HCT116 (cell line): ENCODE results near the gene CARMIL1. TPM values are rescaled to one million over a fixed set of nuclear protein-coding genes. Genes with fewer than 3 reads are reported as not detected.
"Not testable (repeated sequence)": the region's sequence is repeated elsewhere in the genome, so short reads cannot be mapped to it uniquely, and the experiment has no call there.

Experiments used
- ATAC-seq: fragments of 200-7000 bp; cut with Tn5 transposase; 2 replicates; pipeline ENCODE4 v1.9.1; 2020; ENCODE audit warnings: mild to moderate bottlenecking, moderate library complexity
- BruUV-seq: library from RNA; stranded (reverse); fragments of 400-500 nt; replicated peaks from 2 replicates; lab custom pipeline; 2021; lab: Mats Ljungman, UMichigan
- CTCF ChIA-PET: fragments of 300-600 bp; sonication (Branson Sonifier 250); formaldehyde crosslinking; loops from one replicate; lab custom pipeline; 2021; ENCODE audit warnings: antibody characterized with exemption; lab: Charles Lee
- POLR2A ChIA-PET: fragments of 300-600, 350-600 bp; sonication (Branson Sonifier 250); formaldehyde crosslinking; loops from one replicate; lab custom pipeline; 2021; ENCODE audit warnings: antibody characterized with exemption; lab: Charles Lee
- RAD21 ChIA-PET, 2 experiments: fragments of 300-600 bp; sonication (Branson Sonifier 250); formaldehyde crosslinking; loops; one replicate each; lab custom pipeline; 2023; ENCODE audit warnings: low total read pairs in 2 of 2; ENCODE audit not compliant: uncharacterized antibody in 2 of 2, unreplicated experiment in 2 of 2, low non-redundant PET in 1 of 2; lab: Charles Lee
- DNase-seq: peaks from one replicate; pipeline ENCODE4 v3.0.0-alpha.2; 2010; ENCODE audit warnings: low read depth, low spot score
- H2AFZ ChIP-seq: fragments of 200-600 bp; shearing (Covaris generic), sonication (generic); 2 replicates; pipeline ENCODE4 v1.6.1; 2017; ENCODE audit warnings: low read depth, mixed run types, mixed read lengths, antibody characterized with exemption, low read length; ENCODE audit not compliant: poor library complexity, severe bottlenecking
- H3K27ac ChIP-seq: 2 replicates; pipeline ENCODE4 v1.5.1; 2012; ENCODE audit warnings: low read depth, low read length
- H3K27me3 ChIP-seq: fragments of 200-600 bp; sonication (generic); 2 replicates; pipeline ENCODE4 v1.6.1; 2016; ENCODE audit warnings: mixed run types, low read length, mixed read lengths; ENCODE audit not compliant: insufficient read depth
- H3K36me3 ChIP-seq, 2 experiments: fragments of 200-500 bp in 1 of 2; fragments of 200-600 bp in 1 of 2; sonication (Bioruptor generic) in 1 of 2; sonication (generic) in 1 of 2; 2 replicates each; pipeline versions ENCODE4 v1.5.1 to v1.6.1; 2014 to 2016; ENCODE audit warnings: low read length in 2 of 2, inconsistent platforms in 1 of 2, mixed read lengths in 1 of 2, mixed run types in 1 of 2; ENCODE audit not compliant: insufficient read depth in 2 of 2, control insufficient read depth in 1 of 2
- H3K4me1 ChIP-seq, 2 experiments: fragments of 200-600 bp in 1 of 2; sonication (generic) in 1 of 2; 2 replicates each; pipeline versions ENCODE4 v1.5.1 to v1.6.1; 2012 to 2017; ENCODE audit warnings: low read length in 2 of 2, inconsistent platforms in 1 of 2, mild to moderate bottlenecking in 1 of 2, mixed read lengths in 1 of 2, mixed run types in 1 of 2, moderate library complexity in 1 of 2; ENCODE audit not compliant: insufficient read depth in 2 of 2, control insufficient read depth in 1 of 2
- H3K4me2 ChIP-seq: fragments of 200-600 bp; sonication (generic); 2 replicates; pipeline ENCODE4 v1.6.1; 2017; ENCODE audit warnings: mixed run types, low read length, mixed read lengths
- H3K4me3 ChIP-seq, 2 experiments: fragments of 200-600 bp in 1 of 2; sonication (generic) in 1 of 2; replicated peaks in 1 of 2; 2 replicates each; pipeline ENCODE4 v1.5.1; 2011 to 2016; ENCODE audit warnings: low read length in 2 of 2, control low read depth in 1 of 2, low read depth in 1 of 2, mild to moderate bottlenecking in 1 of 2, mixed read lengths in 1 of 2, mixed run types in 1 of 2
- H3K79me2 ChIP-seq: fragments of 200-600 bp; sonication (generic); 2 replicates; pipeline ENCODE4 v1.6.1; 2017; ENCODE audit warnings: mild to moderate bottlenecking, mixed run types, low read length, moderate library complexity, mixed read lengths; ENCODE audit not compliant: insufficient read depth
- H3K9ac ChIP-seq: fragments of 200-600 bp; sonication (generic); 2 replicates; pipeline ENCODE4 v1.6.1; 2016; ENCODE audit warnings: low read length, mixed read lengths
- H3K9me2 ChIP-seq: fragments of 200-600 bp; sonication (generic), shearing (Covaris generic); 2 replicates; pipeline ENCODE4 v1.6.1; 2017; ENCODE audit warnings: mixed run types, mild to moderate bottlenecking, moderate library complexity; ENCODE audit not compliant: insufficient read depth
- H3K9me3 ChIP-seq, 2 experiments: fragments of 200-500 bp in 1 of 2; fragments of 200-600 bp in 1 of 2; sonication (Bioruptor generic) in 1 of 2; sonication (generic) in 1 of 2; 2 replicates each; pipeline ENCODE4 v1.6.1; 2014 to 2017; ENCODE audit warnings: low read length in 2 of 2, mixed read lengths in 2 of 2, inconsistent platforms in 1 of 2, low read depth in 1 of 2, mild to moderate bottlenecking in 1 of 2, mixed run types in 1 of 2, moderate library complexity in 1 of 2; ENCODE audit not compliant: control insufficient read depth in 1 of 2, insufficient read depth in 1 of 2
- H4K20me1 ChIP-seq: fragments of 200-600 bp; sonication (generic), shearing (Covaris generic); 2 replicates; pipeline ENCODE4 v1.6.1; 2017; ENCODE audit warnings: mixed run types, mild to moderate bottlenecking, moderate library complexity; ENCODE audit not compliant: insufficient read depth
- ATF3 ChIP-seq: IDR thresholded peaks from 2 replicates; pipeline ENCODE4 v1.6.1; 2012
- CBX3 ChIP-seq: IDR thresholded peaks from 2 replicates; pipeline ENCODE4 v1.6.1; 2012; ENCODE audit warnings: low read depth
- CEBPB ChIP-seq: IDR thresholded peaks from 2 replicates; pipeline ENCODE4 v1.6.1; 2012; ENCODE audit warnings: low read depth
- EGR1 ChIP-seq: IDR thresholded peaks from 2 replicates; pipeline ENCODE4 v1.6.1; 2012; ENCODE audit warnings: low read depth
- EZH2phosphoT487 ChIP-seq: fragments of 200-600 bp; IDR thresholded peaks from 2 replicates; pipeline ENCODE4 v1.6.1; 2018; ENCODE audit warnings: antibody characterized with exemption, borderline replicate concordance
- FOSL1 ChIP-seq: IDR thresholded peaks from 2 replicates; pipeline ENCODE4 v1.6.1; 2012; ENCODE audit warnings: low read depth
- JUND ChIP-seq: IDR thresholded peaks from 2 replicates; pipeline ENCODE4 v1.6.1; 2012
- POLR2A ChIP-seq: IDR thresholded peaks from 2 replicates; pipeline ENCODE4 v1.7.0; 2011; ENCODE audit warnings: borderline replicate concordance; ENCODE audit not compliant: insufficient read depth, insufficient read length; ENCODE audit errors: extremely low read depth
- POLR2AphosphoS5 ChIP-seq: IDR thresholded peaks from 2 replicates; pipeline ENCODE4 v1.6.1; 2011; ENCODE audit warnings: mild to moderate bottlenecking, low read depth, low read length, moderate library complexity
- RAD21 ChIP-seq: IDR thresholded peaks from 2 replicates; pipeline ENCODE4 v1.6.1; 2012; ENCODE audit warnings: low read depth, mild to moderate bottlenecking
- SIN3A ChIP-seq: IDR thresholded peaks from 2 replicates; pipeline ENCODE4 v1.6.1; 2012; ENCODE audit warnings: low read depth
- SP1 ChIP-seq: IDR thresholded peaks from 2 replicates; pipeline ENCODE4 v1.6.1; 2012; ENCODE audit warnings: low read depth
- SRF ChIP-seq: IDR thresholded peaks from 2 replicates; pipeline ENCODE4 v1.6.1; 2012; ENCODE audit warnings: low read depth
- TCF7L2 ChIP-seq: IDR thresholded peaks from 2 replicates; pipeline ENCODE4 v1.7.0; 2011; ENCODE audit warnings: borderline replicate concordance, inconsistent platforms; ENCODE audit not compliant: insufficient read depth, insufficient read length; ENCODE audit errors: extremely low read depth
- YY1 ChIP-seq: IDR thresholded peaks from 2 replicates; pipeline ENCODE4 v1.6.1; 2011; ENCODE audit warnings: low read length, low read depth, moderate library complexity, mild to moderate bottlenecking; ENCODE audit not compliant: insufficient replicate concordance; ENCODE audit errors: extremely low read depth
- ZFX ChIP-seq: fragments of 450-650 bp; IDR thresholded peaks from 2 replicates; pipeline ENCODE4 v1.6.1; 2017
- intact Hi-C: fragments of 100-400 bp; cut with micrococcal nuclease; formaldehyde crosslinking; loops from 2 replicates; pipeline ENCODE4 v1.10.0; 2022
- total RNA-seq: library from RNA; stranded (reverse); gene quantifications from one replicate; pipeline ENCODE4 v1.2.1, GENCODE V29; 2021; ENCODE audit not compliant: unreplicated experiment
- TF ChIP-seq, protein P1 (sequence below): IDR thresholded peaks from 2 replicates; pipeline ENCODE4 v1.6.1; 2012
- TF ChIP-seq, protein P2 (sequence below): IDR thresholded peaks from 2 replicates; pipeline ENCODE4 v1.6.1; 2012; ENCODE audit warnings: low read depth
- TF ChIP-seq, protein P3 (sequence below), 3 experiments: fragments of 200-600 bp in 1 of 3; sonication (generic) in 1 of 3; IDR thresholded peaks in 2 of 3; conservative IDR thresholded peaks in 1 of 3; 2 replicates each; pipeline ENCODE4 v1.5.1; 2012 to 2017; ENCODE audit warnings: low read depth in 2 of 3, low read length in 2 of 3, antibody characterized with exemption in 1 of 3, borderline replicate concordance in 1 of 3, control low read depth in 1 of 3, mild to moderate bottlenecking in 1 of 3, mixed read lengths in 1 of 3, mixed run types in 1 of 3, moderate library complexity in 1 of 3; ENCODE audit not compliant: insufficient read depth in 1 of 3

Gene CARMIL1
- total RNA-seq, 1 experiment from 2014 or later = 21.7 TPM

GRCh38 chr6:25297823-25298522 lies 18.8 kb downstream of the CARMIL1 start:
- no TSS peak for BruUV-seq
- intact Hi-C loops = no loop called here
- Histone ChIP-seq H3K9me2 (no peaks in the 10 kb centered on the region), H3K79me2 (peaks cover 52% of the 10 kb centered on the region), H3K27ac (no peak overlapping the region), H3K36me3 (no peaks in the 10 kb centered on the region), H3K27me3 (no peaks in the 10 kb centered on the region), H3K4me2 (no peak overlapping the region), H3K9ac (no peak overlapping the region), H2AFZ (no peak overlapping the region), H3K4me3 (no peak overlapping the region), H3K4me1 (no peaks in the 10 kb centered on the region), H4K20me1 (no peaks in the 10 kb centered on the region), H3K9me3 (no peaks in the 10 kb centered on the region)
- ChIA-PET POLR2A (no interaction called here), RAD21 (no interaction called here), CTCF (no interaction called here)
- DNase-seq (no peak), ATAC-seq (no peak)
- TF ChIP-seq SP1 (no peak), RAD21 (no peak), EZH2phosphoT487 (no peak), YY1 (no peak), TCF7L2 (no peak), CEBPB (no peak), ATF3 (no peak), CBX3 (no peak), ZFX (no peak), FOSL1 (no peak), JUND (no peak), POLR2A (no peak), POLR2AphosphoS5 (no peak), SRF (no peak), EGR1 (no peak), SIN3A (no peak)
- TF ChIP-seq, protein P1, sequence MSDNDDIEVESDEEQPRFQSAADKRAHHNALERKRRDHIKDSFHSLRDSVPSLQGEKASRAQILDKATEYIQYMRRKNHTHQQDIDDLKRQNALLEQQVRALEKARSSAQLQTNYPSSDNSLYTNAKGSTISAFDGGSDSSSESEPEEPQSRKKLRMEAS = no peak
- TF ChIP-seq, protein P2, sequence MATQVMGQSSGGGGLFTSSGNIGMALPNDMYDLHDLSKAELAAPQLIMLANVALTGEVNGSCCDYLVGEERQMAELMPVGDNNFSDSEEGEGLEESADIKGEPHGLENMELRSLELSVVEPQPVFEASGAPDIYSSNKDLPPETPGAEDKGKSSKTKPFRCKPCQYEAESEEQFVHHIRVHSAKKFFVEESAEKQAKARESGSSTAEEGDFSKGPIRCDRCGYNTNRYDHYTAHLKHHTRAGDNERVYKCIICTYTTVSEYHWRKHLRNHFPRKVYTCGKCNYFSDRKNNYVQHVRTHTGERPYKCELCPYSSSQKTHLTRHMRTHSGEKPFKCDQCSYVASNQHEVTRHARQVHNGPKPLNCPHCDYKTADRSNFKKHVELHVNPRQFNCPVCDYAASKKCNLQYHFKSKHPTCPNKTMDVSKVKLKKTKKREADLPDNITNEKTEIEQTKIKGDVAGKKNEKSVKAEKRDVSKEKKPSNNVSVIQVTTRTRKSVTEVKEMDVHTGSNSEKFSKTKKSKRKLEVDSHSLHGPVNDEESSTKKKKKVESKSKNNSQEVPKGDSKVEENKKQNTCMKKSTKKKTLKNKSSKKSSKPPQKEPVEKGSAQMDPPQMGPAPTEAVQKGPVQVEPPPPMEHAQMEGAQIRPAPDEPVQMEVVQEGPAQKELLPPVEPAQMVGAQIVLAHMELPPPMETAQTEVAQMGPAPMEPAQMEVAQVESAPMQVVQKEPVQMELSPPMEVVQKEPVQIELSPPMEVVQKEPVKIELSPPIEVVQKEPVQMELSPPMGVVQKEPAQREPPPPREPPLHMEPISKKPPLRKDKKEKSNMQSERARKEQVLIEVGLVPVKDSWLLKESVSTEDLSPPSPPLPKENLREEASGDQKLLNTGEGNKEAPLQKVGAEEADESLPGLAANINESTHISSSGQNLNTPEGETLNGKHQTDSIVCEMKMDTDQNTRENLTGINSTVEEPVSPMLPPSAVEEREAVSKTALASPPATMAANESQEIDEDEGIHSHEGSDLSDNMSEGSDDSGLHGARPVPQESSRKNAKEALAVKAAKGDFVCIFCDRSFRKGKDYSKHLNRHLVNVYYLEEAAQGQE = no peak
- TF ChIP-seq, protein P3, sequence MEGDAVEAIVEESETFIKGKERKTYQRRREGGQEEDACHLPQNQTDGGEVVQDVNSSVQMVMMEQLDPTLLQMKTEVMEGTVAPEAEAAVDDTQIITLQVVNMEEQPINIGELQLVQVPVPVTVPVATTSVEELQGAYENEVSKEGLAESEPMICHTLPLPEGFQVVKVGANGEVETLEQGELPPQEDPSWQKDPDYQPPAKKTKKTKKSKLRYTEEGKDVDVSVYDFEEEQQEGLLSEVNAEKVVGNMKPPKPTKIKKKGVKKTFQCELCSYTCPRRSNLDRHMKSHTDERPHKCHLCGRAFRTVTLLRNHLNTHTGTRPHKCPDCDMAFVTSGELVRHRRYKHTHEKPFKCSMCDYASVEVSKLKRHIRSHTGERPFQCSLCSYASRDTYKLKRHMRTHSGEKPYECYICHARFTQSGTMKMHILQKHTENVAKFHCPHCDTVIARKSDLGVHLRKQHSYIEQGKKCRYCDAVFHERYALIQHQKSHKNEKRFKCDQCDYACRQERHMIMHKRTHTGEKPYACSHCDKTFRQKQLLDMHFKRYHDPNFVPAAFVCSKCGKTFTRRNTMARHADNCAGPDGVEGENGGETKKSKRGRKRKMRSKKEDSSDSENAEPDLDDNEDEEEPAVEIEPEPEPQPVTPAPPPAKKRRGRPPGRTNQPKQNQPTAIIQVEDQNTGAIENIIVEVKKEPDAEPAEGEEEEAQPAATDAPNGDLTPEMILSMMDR (IDR thresholded peaks at IDR 0.05 in 2 of 3, conservative IDR thresholded peaks at IDR 0.05 in 1 of 3; ENCODE audit: borderline replicate concordance in 1 of 3, insufficient read depth in 1 of 3, low read depth in 2 of 3, low read length in 2 of 3) = no peak

DNA sequence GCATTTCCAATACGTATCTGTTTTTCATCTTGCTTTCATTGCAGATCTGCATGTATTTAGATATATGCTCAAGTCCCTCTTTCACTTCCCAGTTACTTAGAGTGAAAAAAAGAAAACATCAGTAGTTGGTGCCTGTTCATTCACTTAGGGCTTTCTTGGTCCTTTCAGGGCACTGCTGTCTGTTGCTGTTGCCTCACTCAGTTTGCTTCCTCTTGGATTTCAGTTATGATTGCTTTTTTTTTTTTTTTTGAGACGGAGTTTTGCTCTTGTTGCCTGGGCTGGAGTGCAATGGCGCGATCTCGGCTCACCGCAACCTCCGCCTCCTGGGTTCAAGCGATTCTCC lies 19.3 kb downstream of the CARMIL1 start:
- H3K27ac ChIP-seq, POLR2A ChIA-PET, CTCF ChIA-PET, BruUV-seq, ATAC-seq, H3K4me1 ChIP-seq, H3K9me2 ChIP-seq, H3K9ac ChIP-seq, H3K4me3 ChIP-seq, H3K4me2 ChIP-seq, DNase-seq, H3K9me3 ChIP-seq, intact Hi-C loops, H2AFZ ChIP-seq, H4K20me1 ChIP-seq, H3K36me3 ChIP-seq, RAD21 ChIA-PET, H3K27me3 ChIP-seq: not testable (repeated sequence)
- H3K79me2 ChIP-seq = peaks cover 56% of the 10 kb centered on the region
